ENCODE results near the gene ADGRG3.

- TF ChIP-seq CTCF (IDR thresholded peaks at IDR 0.05 in 4 of 5, conservative IDR thresholded peaks at IDR 0.05 in 1 of 5) = no peak
- no peak for TF ChIP-seq POLR2A (IDR thresholded peaks at IDR 0.05)
Observed at GRCh38 chr16:57721356-57722209, 53.5 kb downstream of the ADGRG3 start.

All from gastrocnemius medialis (tissue), 4 donors.